GM12878 (cell line): ENCODE measurements around the gene TCF12.

Source experiments
- MEF2A ChIP-seq: IDR thresholded peaks from 2 replicates; pipeline ENCODE4 v1.6.1; 2011; ENCODE audit warnings: low read depth, mild to moderate bottlenecking, low read length, moderate library complexity; ENCODE audit not compliant: insufficient read depth
- PBX3 ChIP-seq: IDR thresholded peaks from 2 replicates; pipeline ENCODE4 v1.6.1; 2011; ENCODE audit warnings: mild to moderate bottlenecking, low read depth, low read length, moderate library complexity; ENCODE audit not compliant: insufficient replicate concordance
- TF ChIP-seq, protein P1 (sequence below), 3 experiments: IDR thresholded peaks in 2 of 3; conservative IDR thresholded peaks in 1 of 3; 2 replicates each; pipeline ENCODE4 v1.5.1; 2011; ENCODE audit warnings: low read depth in 3 of 3, low read length in 3 of 3, mild to moderate bottlenecking in 3 of 3, control low read depth in 2 of 3, moderate library complexity in 2 of 3, inconsistent platforms in 1 of 3, mixed read lengths in 1 of 3; ENCODE audit not compliant: control insufficient read depth in 2 of 3, insufficient read depth in 1 of 3; ENCODE audit errors: extremely low read depth in 1 of 3
- TF ChIP-seq, protein P2 (sequence below): IDR thresholded peaks from 2 replicates; pipeline ENCODE4 v1.6.1; 2012; ENCODE audit warnings: mild to moderate bottlenecking, low read depth, low read length

DNA sequence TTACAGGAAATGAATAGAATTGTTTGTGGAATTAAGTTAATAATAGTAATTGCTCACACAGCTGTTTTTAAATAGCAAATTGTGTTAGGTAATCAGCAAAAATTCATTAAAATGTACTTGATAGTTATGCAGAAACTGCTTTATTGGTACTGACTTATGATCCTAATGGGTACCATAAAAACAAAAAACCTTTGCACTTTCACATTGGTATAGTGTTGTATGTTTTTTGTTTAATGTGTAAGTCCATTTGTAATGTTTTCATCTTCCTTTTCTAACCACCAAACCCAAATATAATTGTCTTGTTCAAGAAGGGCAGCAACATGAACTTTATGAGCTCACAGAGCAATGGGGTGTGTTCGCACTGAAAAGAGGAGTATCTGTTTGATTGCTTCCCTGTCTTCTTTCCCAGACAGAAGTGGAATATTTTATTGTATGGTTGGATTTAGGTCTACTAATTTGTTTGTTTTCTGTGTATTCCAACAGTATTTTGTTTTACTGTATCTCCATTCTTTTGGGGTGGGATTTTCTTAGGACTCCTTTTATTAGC lies 135.8 kb downstream of the TCF12 start:
- TF ChIP-seq MEF2A, result no peak
- TF ChIP-seq PBX3, result no peak
- TF ChIP-seq, protein P1, sequence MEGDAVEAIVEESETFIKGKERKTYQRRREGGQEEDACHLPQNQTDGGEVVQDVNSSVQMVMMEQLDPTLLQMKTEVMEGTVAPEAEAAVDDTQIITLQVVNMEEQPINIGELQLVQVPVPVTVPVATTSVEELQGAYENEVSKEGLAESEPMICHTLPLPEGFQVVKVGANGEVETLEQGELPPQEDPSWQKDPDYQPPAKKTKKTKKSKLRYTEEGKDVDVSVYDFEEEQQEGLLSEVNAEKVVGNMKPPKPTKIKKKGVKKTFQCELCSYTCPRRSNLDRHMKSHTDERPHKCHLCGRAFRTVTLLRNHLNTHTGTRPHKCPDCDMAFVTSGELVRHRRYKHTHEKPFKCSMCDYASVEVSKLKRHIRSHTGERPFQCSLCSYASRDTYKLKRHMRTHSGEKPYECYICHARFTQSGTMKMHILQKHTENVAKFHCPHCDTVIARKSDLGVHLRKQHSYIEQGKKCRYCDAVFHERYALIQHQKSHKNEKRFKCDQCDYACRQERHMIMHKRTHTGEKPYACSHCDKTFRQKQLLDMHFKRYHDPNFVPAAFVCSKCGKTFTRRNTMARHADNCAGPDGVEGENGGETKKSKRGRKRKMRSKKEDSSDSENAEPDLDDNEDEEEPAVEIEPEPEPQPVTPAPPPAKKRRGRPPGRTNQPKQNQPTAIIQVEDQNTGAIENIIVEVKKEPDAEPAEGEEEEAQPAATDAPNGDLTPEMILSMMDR (IDR thresholded peaks at IDR 0.05 in 2 of 3, conservative IDR thresholded peaks at IDR 0.05 in 1 of 3; ENCODE audit: control insufficient read depth in 2 of 3, extremely low read depth in 1 of 3, insufficient read depth in 1 of 3, low read depth in 3 of 3, low read length in 3 of 3), result no peak
- TF ChIP-seq, protein P2, sequence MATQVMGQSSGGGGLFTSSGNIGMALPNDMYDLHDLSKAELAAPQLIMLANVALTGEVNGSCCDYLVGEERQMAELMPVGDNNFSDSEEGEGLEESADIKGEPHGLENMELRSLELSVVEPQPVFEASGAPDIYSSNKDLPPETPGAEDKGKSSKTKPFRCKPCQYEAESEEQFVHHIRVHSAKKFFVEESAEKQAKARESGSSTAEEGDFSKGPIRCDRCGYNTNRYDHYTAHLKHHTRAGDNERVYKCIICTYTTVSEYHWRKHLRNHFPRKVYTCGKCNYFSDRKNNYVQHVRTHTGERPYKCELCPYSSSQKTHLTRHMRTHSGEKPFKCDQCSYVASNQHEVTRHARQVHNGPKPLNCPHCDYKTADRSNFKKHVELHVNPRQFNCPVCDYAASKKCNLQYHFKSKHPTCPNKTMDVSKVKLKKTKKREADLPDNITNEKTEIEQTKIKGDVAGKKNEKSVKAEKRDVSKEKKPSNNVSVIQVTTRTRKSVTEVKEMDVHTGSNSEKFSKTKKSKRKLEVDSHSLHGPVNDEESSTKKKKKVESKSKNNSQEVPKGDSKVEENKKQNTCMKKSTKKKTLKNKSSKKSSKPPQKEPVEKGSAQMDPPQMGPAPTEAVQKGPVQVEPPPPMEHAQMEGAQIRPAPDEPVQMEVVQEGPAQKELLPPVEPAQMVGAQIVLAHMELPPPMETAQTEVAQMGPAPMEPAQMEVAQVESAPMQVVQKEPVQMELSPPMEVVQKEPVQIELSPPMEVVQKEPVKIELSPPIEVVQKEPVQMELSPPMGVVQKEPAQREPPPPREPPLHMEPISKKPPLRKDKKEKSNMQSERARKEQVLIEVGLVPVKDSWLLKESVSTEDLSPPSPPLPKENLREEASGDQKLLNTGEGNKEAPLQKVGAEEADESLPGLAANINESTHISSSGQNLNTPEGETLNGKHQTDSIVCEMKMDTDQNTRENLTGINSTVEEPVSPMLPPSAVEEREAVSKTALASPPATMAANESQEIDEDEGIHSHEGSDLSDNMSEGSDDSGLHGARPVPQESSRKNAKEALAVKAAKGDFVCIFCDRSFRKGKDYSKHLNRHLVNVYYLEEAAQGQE, result no peak
